GM12878 (cell line): Measurements from ENCODE around the gene PHC2. TPM values are rescaled to one million over a fixed set of nuclear protein-coding genes. Genes with fewer than 3 reads are reported as not detected.

Experiments
- ATAC-seq: fragments of 200-7000 bp; cut with Tn5 transposase; 3 replicates; pipeline ENCODE4 v1.9.1; 2020; ENCODE audit warnings: mild to moderate bottlenecking, moderate library complexity
- BruUV-seq: library from RNA; stranded (reverse); fragments of 400-500 nt; replicated peaks from 2 replicates; lab custom pipeline; 2021; lab: Mats Ljungman, UMichigan
- CTCF ChIA-PET: fragments of 300-600 bp; sonication (Branson Sonifier 250); formaldehyde crosslinking; extraction: SDS; loops from one replicate; lab custom pipeline; 2021; ENCODE audit warnings: inconsistent platforms; lab: Yijun Ruan, JAX
- POLR2A ChIA-PET: fragments of 350-600 bp; formaldehyde crosslinking; extraction: SDS; loops from one replicate; lab custom pipeline; 2021; ENCODE audit warnings: inconsistent platforms; lab: Charles Lee
- RAD21 ChIA-PET: fragments of 300-600 bp; sonication (Branson Sonifier 250); formaldehyde crosslinking; loops from one replicate; lab custom pipeline; 2023; ENCODE audit warnings: antibody characterized with exemption; ENCODE audit not compliant: unreplicated experiment; lab: Charles Lee
- SMC1A ChIA-PET: fragments of 300-600 bp; sonication (Branson Sonifier 250); formaldehyde crosslinking; loops from one replicate; lab custom pipeline; 2023; ENCODE audit not compliant: unreplicated experiment, uncharacterized antibody; lab: Charles Lee
- DNase-seq: peaks from one replicate; pipeline ENCODE4 v3.0.0-alpha.2; 2011; ENCODE audit warnings: low read depth, low spot score
- FAIRE-seq: peaks from 3 replicates; lab custom pipeline; 2011; peaks lifted over from hg19 to GRCh38; lab: Jason Lieb, UNC
- H2AFZ ChIP-seq: 2 replicates; pipeline ENCODE4 v1.6.0; 2011; ENCODE audit warnings: low read depth, low read length, control low read depth; ENCODE audit not compliant: control insufficient read depth
- H3K27ac ChIP-seq: 2 replicates; pipeline ENCODE4 v1.5.1; 2011; ENCODE audit warnings: control low read depth; ENCODE audit not compliant: control insufficient read depth, insufficient read depth
- H3K27me3 ChIP-seq, 2 experiments: replicated peaks in 1 of 2; 2 replicates each; pipeline versions ENCODE4 v1.6.0 to v1.6.1; 2011; ENCODE audit warnings: low read length in 1 of 2; ENCODE audit not compliant: control insufficient read depth in 2 of 2, insufficient read depth in 2 of 2
- H3K36me3 ChIP-seq, 2 experiments: 2 replicates each; pipeline ENCODE4 v1.5.1; 2011; ENCODE audit warnings: low read length in 1 of 2; ENCODE audit not compliant: control insufficient read depth in 2 of 2, insufficient read depth in 2 of 2
- H3K4me1 ChIP-seq: 2 replicates; pipeline ENCODE4 v1.6.1; 2011; ENCODE audit warnings: mild to moderate bottlenecking, low read length, moderate library complexity, mixed read lengths; ENCODE audit not compliant: control insufficient read depth, insufficient read depth
- H3K4me2 ChIP-seq: 2 replicates; pipeline ENCODE4 v1.6.0; 2011; ENCODE audit warnings: control low read depth; ENCODE audit not compliant: control insufficient read depth, insufficient read depth
- H3K4me3 ChIP-seq: fragments of 200-600 bp; sonication (generic); 2 replicates; pipeline ENCODE4 v1.5.1; 2016
- H3K79me2 ChIP-seq: 2 replicates; pipeline ENCODE4 v1.6.0; 2011; ENCODE audit warnings: low read length; ENCODE audit not compliant: control insufficient read depth, insufficient read depth
- H3K9ac ChIP-seq: 2 replicates; pipeline ENCODE4 v1.8.0; 2011; ENCODE audit warnings: low read length, control low read depth, mixed read lengths; ENCODE audit not compliant: control insufficient read depth, insufficient read depth
- H3K9me3 ChIP-seq: replicated peaks from 3 replicates; pipeline ENCODE4 v1.5.1; 2011; ENCODE audit warnings: mild to moderate bottlenecking, low read length; ENCODE audit not compliant: control insufficient read depth, insufficient read depth
- H4K20me1 ChIP-seq: 2 replicates; pipeline ENCODE4 v1.6.0; 2011; ENCODE audit not compliant: control insufficient read depth, insufficient read depth
- CHD2 ChIP-seq: IDR thresholded peaks from 2 replicates; pipeline ENCODE4 v1.6.1; 2011; ENCODE audit warnings: low read depth, low read length, improper control_type of control experiment, borderline replicate concordance
- EED ChIP-seq: sonication (generic); IDR thresholded peaks from 2 replicates; pipeline ENCODE4 v1.6.1; 2016; ENCODE audit warnings: antibody characterized with exemption, low read depth
- RAD21 ChIP-seq: IDR thresholded peaks from 2 replicates; pipeline ENCODE4 v1.6.1; 2011; ENCODE audit warnings: mild to moderate bottlenecking, low read depth, low read length, moderate library complexity; ENCODE audit not compliant: insufficient read depth
- SMAD5 ChIP-seq: IDR thresholded peaks from 2 replicates; pipeline ENCODE4 v1.6.1; 2016; ENCODE audit warnings: antibody characterized with exemption, low read depth
- SREBF1 ChIP-seq: IDR thresholded peaks from 2 replicates; pipeline ENCODE4 v1.6.1; 2012; ENCODE audit warnings: mild to moderate bottlenecking, low read length
- WGBS: methylation state at CpG from one replicate; pipeline ENCODE4 v1.1.6; 2016; ENCODE audit warnings: low lambda C conversion rate; ENCODE audit not compliant: insufficient replicate concordance, insufficient coverage; ENCODE audit errors: missing lambda C conversion rate; 5-methylcytosine and 5-hydroxymethylcytosine counted together
- in situ Hi-C: fragments of 300-500 bp; cut with MboI; formaldehyde crosslinking; loops from 9 replicates; pipeline ENCODE4 v1.14.3; 2018; ENCODE audit warnings: mixed read lengths
- intact Hi-C: fragments of 100-400 bp; cut with micrococcal nuclease; formaldehyde crosslinking; loops from one replicate; pipeline ENCODE4 v1.14.2; 2022; ENCODE audit not compliant: unreplicated experiment
- polyA plus RNA-seq, 11 experiments: library from polyadenylated mRNA; depleted of rRNA in 4 of 11; unstranded in 6 of 11; stranded (reverse) in 5 of 11; fragments of >200 nt; fragmentation: Nextera tagmentation in 4 of 11; fragmentation: Illumina TruSeq in 1 of 11; extraction: Ambion mirVana in 4 of 11; extraction: Trizol in 1 of 11; gene quantifications; 1 replicate in 1 of 11; 2 replicates in 10 of 11; pipeline versions ENCODE4 v1.2.1 to v1.2.3, GENCODE V29; 2011 to 2016; ENCODE audit warnings: inconsistent platforms in 2 of 11, missing spikeins in 2 of 11, low read depth in 1 of 11
- total RNA-seq, 4 experiments: library from RNA; depleted of rRNA in 3 of 4; stranded (reverse); fragments of >200 nt in 3 of 4; fragmentation: Illumina TruSeq in 1 of 4; extraction: Trizol in 1 of 4; gene quantifications; 2 replicates each; pipeline versions ENCODE4 v1.2.1 to v1.2.3, GENCODE V29; 2013 to 2021
- TF ChIP-seq, protein P1 (sequence below): fragments of 450-650 bp; IDR thresholded peaks from 2 replicates; pipeline ENCODE4 v1.6.1; 2017; ENCODE audit warnings: mild to moderate bottlenecking, moderate library complexity
- TF ChIP-seq, protein P2 (sequence below): fragments of 450-650 bp; IDR thresholded peaks from 2 replicates; pipeline ENCODE4 v1.6.1; 2017; ENCODE audit warnings: borderline replicate concordance
- TF ChIP-seq, protein P3 (sequence below): IDR thresholded peaks from 2 replicates; pipeline ENCODE4 v1.6.1; 2011; ENCODE audit warnings: low read depth, low read length, improper control_type of control experiment, borderline replicate concordance

The PHC2 gene
- total and polyA plus RNA-seq, 10 of the 15 experiments (the other 5 are each of a cell fraction or from before 2014, with no cell fraction given): 2.0 to 35.9 (median 16.4) TPM

DNA sequence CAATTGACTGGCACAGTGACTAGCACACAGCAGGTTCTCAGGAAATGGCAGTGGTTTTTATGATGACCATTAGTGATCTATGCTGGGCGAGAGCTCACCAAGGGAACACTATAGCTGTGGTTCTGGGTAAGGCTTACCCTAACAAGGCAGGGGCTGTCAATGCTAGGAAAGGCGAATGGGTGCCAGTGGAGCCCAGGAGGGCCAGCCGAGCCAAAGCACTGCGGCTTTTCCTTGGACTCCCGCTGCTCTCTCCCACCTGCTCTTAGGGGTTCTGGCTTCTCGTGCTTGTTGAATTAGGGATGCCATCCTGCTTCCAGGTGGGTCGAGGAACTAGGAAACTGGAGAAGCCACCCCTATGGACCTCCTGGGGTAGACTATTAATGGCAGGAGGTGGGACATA, 100.0 kb downstream of the PHC2 start:
- POLR2A ChIA-PET: no interaction called here
- no peaks in the 10 kb centered on the region for H4K20me1 ChIP-seq
- no peak for TF ChIP-seq SREBF1
- TF ChIP-seq, all 136 proteins: peak for 0
- H3K4me1 ChIP-seq: no peaks in the 10 kb centered on the region
- ChIA-PET RAD21 (no interaction called here), CTCF (interaction anchor here (1.6 kb wide), 1 partner anchor 36 kb away, joined by 5 read pairs; no protein-coding TSS in a partner anchor), SMC1A (interaction anchor here (2.1 kb wide), 1 partner anchor 8 kb away, joined by 6 read pairs; no protein-coding TSS in a partner anchor)
- H2AFZ ChIP-seq: no peak overlapping the region
- intact Hi-C loops (no loop called here), in situ Hi-C loops (no loop called here)
- peaks cover 22 to 24% of the 10 kb centered on the region in 2 experiments for H3K36me3 ChIP-seq
- no peak for DNase-seq
- no peak overlapping the region for H3K4me2 ChIP-seq
- WGBS: 96% methylated on average over 7 of the region's 7 CpGs
- peaks cover 2% of the 10 kb centered on the region; the same call in 1 of the 2 replicates for H3K79me2 ChIP-seq
- BruUV-seq: no TSS peak
- no peaks in the 10 kb centered on the region for H3K27me3 ChIP-seq
- no peaks in the 10 kb centered on the region for H3K9me3 ChIP-seq
- no peak overlapping the region for H3K9ac ChIP-seq
- no peak overlapping the region for H3K27ac ChIP-seq
- FAIRE-seq: no peak
- no peak for ATAC-seq
- no peak overlapping the region for H3K4me3 ChIP-seq

DNA sequence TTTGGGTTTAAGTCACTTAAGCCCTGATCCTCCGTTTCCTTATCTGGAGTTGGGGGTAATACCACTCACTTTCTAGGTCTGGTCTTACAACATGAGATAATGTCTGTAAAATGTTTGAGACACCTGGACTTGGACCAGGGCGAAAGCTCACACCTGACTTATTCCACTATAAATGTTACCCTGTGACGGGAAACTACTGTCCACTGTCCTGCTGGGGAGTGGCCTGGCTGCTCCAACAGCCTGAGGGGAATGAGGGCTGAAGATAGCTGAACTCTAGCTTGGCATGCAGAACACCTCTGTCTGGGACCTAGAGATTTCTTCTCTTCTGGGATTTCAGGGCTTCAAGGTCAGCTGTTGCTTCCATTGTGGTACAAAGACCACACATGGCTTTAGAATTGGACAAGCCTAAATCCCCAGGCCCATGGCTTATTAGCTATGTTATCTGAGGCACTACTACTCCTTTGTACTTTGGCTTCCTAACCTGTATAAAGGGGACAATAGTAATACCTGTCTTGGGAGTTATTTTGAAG, 100.5 kb downstream of the PHC2 start:
- Histone ChIP-seq H3K27ac (no peak overlapping the region), H3K4me1 (no peaks in the 10 kb centered on the region), H4K20me1 (no peaks in the 10 kb centered on the region), H3K4me2 (no peak overlapping the region), H2AFZ (no peak overlapping the region), H3K79me2 (peaks cover 2% of the 10 kb centered on the region; the same call in 1 of the 2 replicates), H3K9me3 (no peaks in the 10 kb centered on the region), H3K4me3 (no peak overlapping the region), H3K36me3 (peaks cover 25 to 26% of the 10 kb centered on the region in 2 experiments), H3K27me3 (no peaks in the 10 kb centered on the region), H3K9ac (no peak overlapping the region)
- ChIA-PET CTCF (interaction anchor here (0.6 to 1.6 kb wide), 2 partner anchors 33 to 35 kb away, joined by 3 to 5 read pairs; no protein-coding TSS in a partner anchor), SMC1A (interaction anchor here (2.1 kb wide), 1 partner anchor 9 kb away, joined by 6 read pairs; no protein-coding TSS in a partner anchor), POLR2A (no interaction called here), RAD21 (interaction anchor here (0.6 kb wide), 1 partner anchor 826 kb away, joined by 4 read pairs; no protein-coding TSS in a partner anchor)
- ATAC-seq: no peak
- DNase-seq: no peak
- no peak for FAIRE-seq
- no TSS peak for BruUV-seq
- 95% methylated on average over 3 of the region's 3 CpGs for WGBS
- intact Hi-C loops: no loop called here
- in situ Hi-C loops: no loop called here
- TF ChIP-seq, protein P1, sequence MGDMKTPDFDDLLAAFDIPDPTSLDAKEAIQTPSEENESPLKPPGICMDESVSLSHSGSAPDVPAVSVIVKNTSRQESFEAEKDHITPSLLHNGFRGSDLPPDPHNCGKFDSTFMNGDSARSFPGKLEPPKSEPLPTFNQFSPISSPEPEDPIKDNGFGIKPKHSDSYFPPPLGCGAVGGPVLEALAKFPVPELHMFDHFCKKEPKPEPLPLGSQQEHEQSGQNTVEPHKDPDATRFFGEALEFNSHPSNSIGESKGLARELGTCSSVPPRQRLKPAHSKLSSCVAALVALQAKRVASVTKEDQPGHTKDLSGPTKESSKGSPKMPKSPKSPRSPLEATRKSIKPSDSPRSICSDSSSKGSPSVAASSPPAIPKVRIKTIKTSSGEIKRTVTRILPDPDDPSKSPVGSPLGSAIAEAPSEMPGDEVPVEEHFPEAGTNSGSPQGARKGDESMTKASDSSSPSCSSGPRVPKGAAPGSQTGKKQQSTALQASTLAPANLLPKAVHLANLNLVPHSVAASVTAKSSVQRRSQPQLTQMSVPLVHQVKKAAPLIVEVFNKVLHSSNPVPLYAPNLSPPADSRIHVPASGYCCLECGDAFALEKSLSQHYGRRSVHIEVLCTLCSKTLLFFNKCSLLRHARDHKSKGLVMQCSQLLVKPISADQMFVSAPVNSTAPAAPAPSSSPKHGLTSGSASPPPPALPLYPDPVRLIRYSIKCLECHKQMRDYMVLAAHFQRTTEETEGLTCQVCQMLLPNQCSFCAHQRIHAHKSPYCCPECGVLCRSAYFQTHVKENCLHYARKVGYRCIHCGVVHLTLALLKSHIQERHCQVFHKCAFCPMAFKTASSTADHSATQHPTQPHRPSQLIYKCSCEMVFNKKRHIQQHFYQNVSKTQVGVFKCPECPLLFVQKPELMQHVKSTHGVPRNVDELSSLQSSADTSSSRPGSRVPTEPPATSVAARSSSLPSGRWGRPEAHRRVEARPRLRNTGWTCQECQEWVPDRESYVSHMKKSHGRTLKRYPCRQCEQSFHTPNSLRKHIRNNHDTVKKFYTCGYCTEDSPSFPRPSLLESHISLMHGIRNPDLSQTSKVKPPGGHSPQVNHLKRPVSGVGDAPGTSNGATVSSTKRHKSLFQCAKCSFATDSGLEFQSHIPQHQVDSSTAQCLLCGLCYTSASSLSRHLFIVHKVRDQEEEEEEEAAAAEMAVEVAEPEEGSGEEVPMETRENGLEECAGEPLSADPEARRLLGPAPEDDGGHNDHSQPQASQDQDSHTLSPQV: no peak
- TF ChIP-seq, protein P2, sequence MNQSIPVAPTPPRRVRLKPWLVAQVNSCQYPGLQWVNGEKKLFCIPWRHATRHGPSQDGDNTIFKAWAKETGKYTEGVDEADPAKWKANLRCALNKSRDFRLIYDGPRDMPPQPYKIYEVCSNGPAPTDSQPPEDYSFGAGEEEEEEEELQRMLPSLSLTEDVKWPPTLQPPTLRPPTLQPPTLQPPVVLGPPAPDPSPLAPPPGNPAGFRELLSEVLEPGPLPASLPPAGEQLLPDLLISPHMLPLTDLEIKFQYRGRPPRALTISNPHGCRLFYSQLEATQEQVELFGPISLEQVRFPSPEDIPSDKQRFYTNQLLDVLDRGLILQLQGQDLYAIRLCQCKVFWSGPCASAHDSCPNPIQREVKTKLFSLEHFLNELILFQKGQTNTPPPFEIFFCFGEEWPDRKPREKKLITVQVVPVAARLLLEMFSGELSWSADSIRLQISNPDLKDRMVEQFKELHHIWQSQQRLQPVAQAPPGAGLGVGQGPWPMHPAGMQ: no peak
- TF ChIP-seq RAD21: no peak
- no peak for TF ChIP-seq SMAD5
- no peak for TF ChIP-seq CHD2
- no peak for TF ChIP-seq EED
- TF ChIP-seq, protein P3, sequence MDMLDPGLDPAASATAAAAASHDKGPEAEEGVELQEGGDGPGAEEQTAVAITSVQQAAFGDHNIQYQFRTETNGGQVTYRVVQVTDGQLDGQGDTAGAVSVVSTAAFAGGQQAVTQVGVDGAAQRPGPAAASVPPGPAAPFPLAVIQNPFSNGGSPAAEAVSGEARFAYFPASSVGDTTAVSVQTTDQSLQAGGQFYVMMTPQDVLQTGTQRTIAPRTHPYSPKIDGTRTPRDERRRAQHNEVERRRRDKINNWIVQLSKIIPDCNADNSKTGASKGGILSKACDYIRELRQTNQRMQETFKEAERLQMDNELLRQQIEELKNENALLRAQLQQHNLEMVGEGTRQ: no peak
